NCI-H146 (cell line): ENCODE data around the gene SEPTIN8.

Experiments used
- DNase-seq: peaks from one replicate; lab custom pipeline; 2025; lab: John Stamatoyannopoulos, UW

The SEPTIN8 gene

GRCh38 chr5:132747616-132748440 lies 29.2 kb downstream of the SEPTIN8 start:
- no peak for DNase-seq

GRCh38 chr5:132746954-132747615 lies 30.0 kb downstream of the SEPTIN8 start, which contains the start of gene CCNI2:
TSS of gene CCNI2 (plus strand) at chr5:132747426. CDS start at chr5:132747496, 70 bp downstream.
- no peak for DNase-seq

GRCh38 chr5:132746592-132746953 lies 30.5 kb downstream of the SEPTIN8 start:
- no peak for DNase-seq

- DNase-seq = no peak
Measured at GRCh38 chr5:132744659-132745058, 32.4 kb downstream of the SEPTIN8 start.

- DNase-seq = no peak
Measured at GRCh38 chr5:132742626-132743025, 34.4 kb downstream of the SEPTIN8 start.

GRCh38 chr5:132742158-132742557 lies 34.9 kb downstream of the SEPTIN8 start:
- no peak for DNase-seq

GRCh38 chr5:132739232-132739631 lies 37.8 kb downstream of the SEPTIN8 start:
- DNase-seq = no peak

GRCh38 chr5:132737982-132738681 lies 38.9 kb downstream of the SEPTIN8 start:
- no peak for DNase-seq

GRCh38 chr5:132736853-132737833 lies 39.9 kb downstream of the SEPTIN8 start, which contains the start of gene KIF3A:
TSS of gene KIF3A (minus strand) at chr5:132737546. CDS start at chr5:132737419, 127 bp downstream.
- peak; percentile 95 for DNase-seq

GRCh38 chr5:132734687-132735086 lies 42.4 kb downstream of the SEPTIN8 start:
- no peak for DNase-seq

GRCh38 chr5:132733499-132734148 lies 43.4 kb downstream of the SEPTIN8 start:
- no peak for DNase-seq

- DNase-seq = no peak
Measured at GRCh38 chr5:132729896-132730295, 47.1 kb downstream of the SEPTIN8 start.

GRCh38 chr5:132725745-132726144 lies 51.3 kb downstream of the SEPTIN8 start:
- no peak for DNase-seq

- DNase-seq = no peak
Measured at GRCh38 chr5:132718544-132719312, 58.3 kb downstream of the SEPTIN8 start.

- DNase-seq = no peak
Measured at GRCh38 chr5:132714456-132715307, 62.4 kb downstream of the SEPTIN8 start.

GRCh38 chr5:132708645-132709044 lies 68.4 kb downstream of the SEPTIN8 start:
- no peak for DNase-seq

GRCh38 chr5:132704875-132705274 lies 72.2 kb downstream of the SEPTIN8 start:
- no peak for DNase-seq
